ENCODE data around the gene TSPYL2.

The TSPYL2 gene

GRCh38 chrX:53093177-53093655 is 11.0 kb downstream of the TSPYL2 start:
- peak; percentile 78 for DNase-seq (ENCODE audit: low read depth)
- H3K4me3 ChIP-seq (ENCODE audit: control insufficient read depth, low read depth, low read length) = peak overlapping the region; percentile 55
- TF ChIP-seq CTCF (conservative IDR thresholded peaks at IDR 0.05; ENCODE audit: control insufficient read depth, insufficient read depth, low read depth, low read length) = peak; percentile 51

- H3K4me3 ChIP-seq (ENCODE audit: control insufficient read depth, low read depth, low read length) = peak within 1 kb of the TSS; percentile 60
- peak; percentile 94 for DNase-seq (ENCODE audit: low read depth)
- no peak for TF ChIP-seq CTCF (conservative IDR thresholded peaks at IDR 0.05; ENCODE audit: control insufficient read depth, insufficient read depth, low read depth, low read length)
Observed at GRCh38 chrX:53093748-53094581, 11.8 kb downstream of the TSPYL2 start, which contains the start of gene KANTR. Gene KANTR (plus strand): TSS chrX:53094142. CDS start chrX:53124273, 30,131 bp downstream.

- TF ChIP-seq CTCF (conservative IDR thresholded peaks at IDR 0.05; ENCODE audit: control insufficient read depth, insufficient read depth, low read depth, low read length) = no peak
- H3K4me3 ChIP-seq (ENCODE audit: control insufficient read depth, low read depth, low read length) = peak overlapping the region; percentile 60
- DNase-seq (ENCODE audit: low read depth) = no peak
Observed at GRCh38 chrX:53094582-53094905, 12.4 kb downstream of the TSPYL2 start.

GRCh38 chrX:53095796-53096195 is 13.6 kb downstream of the TSPYL2 start:
- no peak for DNase-seq (ENCODE audit: low read depth)
- H3K4me3 ChIP-seq (ENCODE audit: control insufficient read depth, low read depth, low read length) = no peak overlapping the region
- TF ChIP-seq CTCF (conservative IDR thresholded peaks at IDR 0.05; ENCODE audit: control insufficient read depth, insufficient read depth, low read depth, low read length) = no peak

GRCh38 chrX:53114864-53115549 is 32.8 kb downstream of the TSPYL2 start:
- no peak overlapping the region for H3K4me3 ChIP-seq (ENCODE audit: control insufficient read depth, low read depth, low read length)
- TF ChIP-seq CTCF (conservative IDR thresholded peaks at IDR 0.05; ENCODE audit: control insufficient read depth, insufficient read depth, low read depth, low read length) = no peak
- no peak for DNase-seq (ENCODE audit: low read depth)

GRCh38 chrX:53115550-53115874 is 33.3 kb downstream of the TSPYL2 start:
- H3K4me3 ChIP-seq (ENCODE audit: control insufficient read depth, low read depth, low read length) = no peak overlapping the region
- DNase-seq (ENCODE audit: low read depth) = no peak
- no peak for TF ChIP-seq CTCF (conservative IDR thresholded peaks at IDR 0.05; ENCODE audit: control insufficient read depth, insufficient read depth, low read depth, low read length)

Data from fibroblast of mammary gland (primary cell).